ENCODE measurements around the gene RADX.

DNA sequence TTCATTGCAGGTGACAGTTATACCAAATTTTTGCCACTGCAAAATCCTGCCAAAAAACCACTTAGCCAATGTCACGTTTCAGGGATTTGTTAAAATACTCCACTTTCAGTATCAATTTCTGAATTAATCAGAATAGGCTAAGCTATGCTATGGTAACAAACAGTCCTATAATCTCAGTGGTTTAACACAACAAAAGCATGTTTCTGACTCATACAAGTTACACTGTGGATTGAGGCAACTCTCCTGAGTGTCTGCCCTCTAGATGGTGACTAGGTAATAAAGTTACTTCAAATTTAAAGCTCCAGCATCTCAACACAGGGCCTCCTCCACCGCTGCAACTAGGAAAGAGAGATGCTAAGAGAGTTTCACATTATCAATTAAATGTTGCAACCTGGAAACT is 23.0 kb upstream of the RADX start:
- TF ChIP-seq CTCF (IDR thresholded peaks at IDR 0.05) = no peak
- TF ChIP-seq POLR2A (IDR thresholded peaks at IDR 0.05) = no peak

All from esophagus squamous epithelium (tissue), 4 donors.